ENCODE data around the gene CASTOR1. TPM values are rescaled to one million over a fixed set of nuclear protein-coding genes. Genes with fewer than 3 reads are reported as not detected.

CASTOR1 gene
- total RNA-seq, 1 experiment from 2014 or later, result 16.0 TPM

GRCh38 chr22:30262112-30262511 lies 27.2 kb downstream of the CASTOR1 start (continued):
- TF ChIP-seq, protein P1, sequence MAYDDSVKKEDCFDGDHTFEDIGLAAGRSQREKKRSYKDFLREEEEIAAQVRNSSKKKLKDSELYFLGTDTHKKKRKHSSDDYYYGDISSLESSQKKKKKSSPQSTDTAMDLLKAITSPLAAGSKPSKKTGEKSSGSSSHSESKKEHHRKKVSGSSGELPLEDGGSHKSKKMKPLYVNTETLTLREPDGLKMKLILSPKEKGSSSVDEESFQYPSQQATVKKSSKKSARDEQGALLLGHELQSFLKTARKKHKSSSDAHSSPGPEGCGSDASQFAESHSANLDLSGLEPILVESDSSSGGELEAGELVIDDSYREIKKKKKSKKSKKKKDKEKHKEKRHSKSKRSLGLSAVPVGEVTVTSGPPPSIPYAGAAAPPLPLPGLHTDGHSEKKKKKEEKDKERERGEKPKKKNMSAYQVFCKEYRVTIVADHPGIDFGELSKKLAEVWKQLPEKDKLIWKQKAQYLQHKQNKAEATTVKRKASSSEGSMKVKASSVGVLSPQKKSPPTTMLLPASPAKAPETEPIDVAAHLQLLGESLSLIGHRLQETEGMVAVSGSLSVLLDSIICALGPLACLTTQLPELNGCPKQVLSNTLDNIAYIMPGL (CRISPR knock-in tag; IDR thresholded peaks at IDR 0.05), result no peak
- TF ChIP-seq TCF7 (CRISPR knock-in tag; IDR thresholded peaks at IDR 0.05; ENCODE audit: low read depth) (no peak), RORB (CRISPR knock-in tag; IDR thresholded peaks at IDR 0.05) (no peak), MYBL2 (CRISPR knock-in tag; IDR thresholded peaks at IDR 0.05) (no peak), JAZF1 (CRISPR knock-in tag; IDR thresholded peaks at IDR 0.05) (no peak)
- TF ChIP-seq, protein P2, sequence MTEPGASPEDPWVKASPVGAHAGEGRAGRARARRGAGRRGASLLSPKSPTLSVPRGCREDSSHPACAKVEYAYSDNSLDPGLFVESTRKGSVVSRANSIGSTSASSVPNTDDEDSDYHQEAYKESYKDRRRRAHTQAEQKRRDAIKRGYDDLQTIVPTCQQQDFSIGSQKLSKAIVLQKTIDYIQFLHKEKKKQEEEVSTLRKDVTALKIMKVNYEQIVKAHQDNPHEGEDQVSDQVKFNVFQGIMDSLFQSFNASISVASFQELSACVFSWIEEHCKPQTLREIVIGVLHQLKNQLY (CRISPR knock-in tag; IDR thresholded peaks at IDR 0.05), result no peak

GRCh38 chr22:30261134-30261533 lies 28.2 kb downstream of the CASTOR1 start:
- no peak for ATAC-seq
- H3K27ac Mint-ChIP-seq, result no peak overlapping the region
- ChIA-PET POLR2A (no interaction called here), CTCF (interaction anchor here (0.6 to 3.0 kb wide), 4 partner anchors 9 to 162 kb away, joined by 3 to 31 read pairs (median 4); partner anchors contain the start of genes CASTOR1 and TBC1D10A)
- no peak for DNase-seq (ENCODE audit: low spot score)
- no peaks in the 10 kb centered on the region for H3K36me3 Mint-ChIP-seq
- no peak for TF ChIP-seq JUN (CRISPR knock-in tag; IDR thresholded peaks at IDR 0.05)
- no peak for TF ChIP-seq MXD4 (CRISPR knock-in tag; IDR thresholded peaks at IDR 0.05; ENCODE audit: borderline replicate concordance)
- TF ChIP-seq GABPB1 (CRISPR knock-in tag; IDR thresholded peaks at IDR 0.05), result peak; percentile 53
- TF ChIP-seq NR2C2 (CRISPR knock-in tag; IDR thresholded peaks at IDR 0.05), result no peak
- H3K27me3 Mint-ChIP-seq (ENCODE audit: low read depth), result peaks cover 9% of the 10 kb centered on the region
- peaks cover 21% of the 10 kb centered on the region for H3K4me1 Mint-ChIP-seq
- H3K9me3 Mint-ChIP-seq, result no peaks in the 10 kb centered on the region
- H3K4me3 Mint-ChIP-seq, result no peak overlapping the region

GRCh38 chr22:30260682-30261081 lies 28.6 kb downstream of the CASTOR1 start:
- Mint-ChIP-seq H3K36me3 (no peaks in the 10 kb centered on the region), H3K27ac (no peak overlapping the region), H3K27me3 (ENCODE audit: low read depth) (peaks cover 9% of the 10 kb centered on the region), H3K9me3 (no peaks in the 10 kb centered on the region), H3K4me3 (no peak overlapping the region), H3K4me1 (peaks cover 22% of the 10 kb centered on the region)
- POLR2A ChIA-PET, result no interaction called here
- no peak for DNase-seq (ENCODE audit: low spot score)
- TF ChIP-seq ZNF317 (CRISPR knock-in tag; IDR thresholded peaks at IDR 0.05; ENCODE audit: borderline replicate concordance, low read depth), result no peak
- TF ChIP-seq GTF2I (CRISPR knock-in tag; conservative IDR thresholded peaks at IDR 0.05), result no peak
- TF ChIP-seq, protein P3, sequence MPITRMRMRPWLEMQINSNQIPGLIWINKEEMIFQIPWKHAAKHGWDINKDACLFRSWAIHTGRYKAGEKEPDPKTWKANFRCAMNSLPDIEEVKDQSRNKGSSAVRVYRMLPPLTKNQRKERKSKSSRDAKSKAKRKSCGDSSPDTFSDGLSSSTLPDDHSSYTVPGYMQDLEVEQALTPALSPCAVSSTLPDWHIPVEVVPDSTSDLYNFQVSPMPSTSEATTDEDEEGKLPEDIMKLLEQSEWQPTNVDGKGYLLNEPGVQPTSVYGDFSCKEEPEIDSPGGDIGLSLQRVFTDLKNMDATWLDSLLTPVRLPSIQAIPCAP (CRISPR knock-in tag; IDR thresholded peaks at IDR 0.05), result no peak
- no peak for TF ChIP-seq NFATC4 (CRISPR knock-in tag; IDR thresholded peaks at IDR 0.05)
- no peak for TF ChIP-seq ATF1 (CRISPR knock-in tag; IDR thresholded peaks at IDR 0.05)
- TF ChIP-seq, protein P4, sequence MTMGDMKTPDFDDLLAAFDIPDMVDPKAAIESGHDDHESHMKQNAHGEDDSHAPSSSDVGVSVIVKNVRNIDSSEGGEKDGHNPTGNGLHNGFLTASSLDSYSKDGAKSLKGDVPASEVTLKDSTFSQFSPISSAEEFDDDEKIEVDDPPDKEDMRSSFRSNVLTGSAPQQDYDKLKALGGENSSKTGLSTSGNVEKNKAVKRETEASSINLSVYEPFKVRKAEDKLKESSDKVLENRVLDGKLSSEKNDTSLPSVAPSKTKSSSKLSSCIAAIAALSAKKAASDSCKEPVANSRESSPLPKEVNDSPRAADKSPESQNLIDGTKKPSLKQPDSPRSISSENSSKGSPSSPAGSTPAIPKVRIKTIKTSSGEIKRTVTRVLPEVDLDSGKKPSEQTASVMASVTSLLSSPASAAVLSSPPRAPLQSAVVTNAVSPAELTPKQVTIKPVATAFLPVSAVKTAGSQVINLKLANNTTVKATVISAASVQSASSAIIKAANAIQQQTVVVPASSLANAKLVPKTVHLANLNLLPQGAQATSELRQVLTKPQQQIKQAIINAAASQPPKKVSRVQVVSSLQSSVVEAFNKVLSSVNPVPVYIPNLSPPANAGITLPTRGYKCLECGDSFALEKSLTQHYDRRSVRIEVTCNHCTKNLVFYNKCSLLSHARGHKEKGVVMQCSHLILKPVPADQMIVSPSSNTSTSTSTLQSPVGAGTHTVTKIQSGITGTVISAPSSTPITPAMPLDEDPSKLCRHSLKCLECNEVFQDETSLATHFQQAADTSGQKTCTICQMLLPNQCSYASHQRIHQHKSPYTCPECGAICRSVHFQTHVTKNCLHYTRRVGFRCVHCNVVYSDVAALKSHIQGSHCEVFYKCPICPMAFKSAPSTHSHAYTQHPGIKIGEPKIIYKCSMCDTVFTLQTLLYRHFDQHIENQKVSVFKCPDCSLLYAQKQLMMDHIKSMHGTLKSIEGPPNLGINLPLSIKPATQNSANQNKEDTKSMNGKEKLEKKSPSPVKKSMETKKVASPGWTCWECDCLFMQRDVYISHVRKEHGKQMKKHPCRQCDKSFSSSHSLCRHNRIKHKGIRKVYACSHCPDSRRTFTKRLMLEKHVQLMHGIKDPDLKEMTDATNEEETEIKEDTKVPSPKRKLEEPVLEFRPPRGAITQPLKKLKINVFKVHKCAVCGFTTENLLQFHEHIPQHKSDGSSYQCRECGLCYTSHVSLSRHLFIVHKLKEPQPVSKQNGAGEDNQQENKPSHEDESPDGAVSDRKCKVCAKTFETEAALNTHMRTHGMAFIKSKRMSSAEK (CRISPR knock-in tag; IDR thresholded peaks at IDR 0.05; ENCODE audit: borderline replicate concordance), result no peak
- TF ChIP-seq SMAD3 (CRISPR knock-in tag; IDR thresholded peaks at IDR 0.05; ENCODE audit: borderline replicate concordance), result no peak
- no peak for TF ChIP-seq MAX (CRISPR knock-in tag; IDR thresholded peaks at IDR 0.05)
- TF ChIP-seq FOXK1 (CRISPR knock-in tag; IDR thresholded peaks at IDR 0.05), result no peak
- TF ChIP-seq IRF2 (CRISPR knock-in tag; IDR thresholded peaks at IDR 0.05; ENCODE audit: borderline replicate concordance, low read depth), result no peak
- TF ChIP-seq NFE2L1 (CRISPR knock-in tag; IDR thresholded peaks at IDR 0.05), result no peak
- no peak for TF ChIP-seq SOX15 (CRISPR knock-in tag; IDR thresholded peaks at IDR 0.05)
- no peak for TF ChIP-seq HMGA2 (CRISPR knock-in tag; IDR thresholded peaks at IDR 0.05)
- no peak for TF ChIP-seq RELA (CRISPR knock-in tag; IDR thresholded peaks at IDR 0.05; ENCODE audit: borderline replicate concordance)
- CTCF ChIA-PET, result interaction anchor here (0.5 to 3.0 kb wide), 4 partner anchors 10 to 163 kb away, joined by 3 to 31 read pairs (median 4); partner anchors contain the start of genes CASTOR1 and TBC1D10A
- ATAC-seq, result no peak
